Upper lobe of left lung (tissue), 6 donors: ENCODE results near the gene NDUFB10. TPM values are rescaled to one million over a fixed set of nuclear protein-coding genes. Genes with fewer than 3 reads are reported as not detected.

Experiments used
- ATAC-seq, 2 donors: fragments of 200-7000 bp; cut with Tn5 transposase; one replicate each; pipeline ENCODE4 v1.9.1; 2022; ENCODE audit warnings: mild to moderate bottlenecking in 2 of 2, moderate library complexity in 2 of 2; ENCODE audit not compliant: low FRiP score in 2 of 2
- DNase-seq, 2 donors: peaks; one replicate each; pipeline ENCODE4 v3.0.0-alpha.2; 2019 to 2020
- H3K27ac ChIP-seq, 4 donors: fragments of 200-600 bp; sonication (generic); one replicate each; pipeline ENCODE4 v1.5.1; 2016 to 2019
- H3K27me3 ChIP-seq, 4 donors: fragments of 200-600 bp; sonication (generic); one replicate each; pipeline ENCODE4 v1.5.1; 2017 to 2019
- H3K36me3 ChIP-seq, 4 donors: fragments of 200-600 bp; sonication (generic); one replicate each; pipeline ENCODE4 v1.5.1; 2016 to 2019
- H3K4me1 ChIP-seq, 4 donors: fragments of 200-600 bp; sonication (generic); one replicate each; pipeline ENCODE4 v1.5.1; 2018 to 2019
- H3K4me3 ChIP-seq, 4 donors: fragments of 200-600 bp; sonication (generic); one replicate each; pipeline ENCODE4 v1.5.1; 2017 to 2019; ENCODE audit warnings: mild to moderate bottlenecking in 2 of 4, moderate library complexity in 1 of 4
- H3K9me3 ChIP-seq, 4 donors: fragments of 200-600 bp; sonication (generic); one replicate each; pipeline ENCODE4 v1.5.1; 2018 to 2019
- EP300 ChIP-seq, 4 donors: sonication (generic); formaldehyde crosslinking; IDR thresholded peaks; one replicate each; pipeline ENCODE4 v1.5.1; 2017; ENCODE audit warnings: antibody characterized with exemption in 4 of 4, control low read depth in 2 of 4
- POLR2A ChIP-seq, 4 donors: fragments of 450-650 bp; IDR thresholded peaks; one replicate each; pipeline ENCODE4 v1.5.1; 2016 to 2017; ENCODE audit warnings: antibody characterized with exemption in 4 of 4, mild to moderate bottlenecking in 2 of 4
- POLR2AphosphoS5 ChIP-seq, 2 donors: sonication (generic); formaldehyde crosslinking; IDR thresholded peaks; one replicate each; pipeline ENCODE4 v1.5.1; 2017; ENCODE audit warnings: antibody characterized with exemption in 2 of 2
- WGBS, 2 donors: methylation state at CpG; one replicate each; pipeline ENCODE4 v1.1.5; 2017 to 2018; 5-methylcytosine and 5-hydroxymethylcytosine counted together
- total RNA-seq, 6 donors: library from RNA; depleted of rRNA in 4 of 6; stranded (reverse); fragments of >200 nt in 4 of 6; gene quantifications; one replicate each; pipeline versions ENCODE4 v1.1.0 to v1.2.1, GENCODE V29; 2016 to 2021
- TF ChIP-seq, protein P1 (sequence below), 6 experiments: fragments of 450-650 bp in 4 of 6; fragments of 200-600 bp in 2 of 6; sonication (generic) in 2 of 6; IDR thresholded peaks; one replicate each; pipeline ENCODE4 v1.5.1; 2016 to 2019; ENCODE audit warnings: antibody characterized with exemption in 6 of 6
- donor health status: DM: no; HTN: no; CAD: no; lungs with moderate emphysema.
- donor health status: DM: no; HTN: yes; CAD: no; lungs with severe emphysema.

Gene NDUFB10
- total RNA-seq, 6 donors from 2014 or later: 76.5 to 245 (median 107) TPM

DNA sequence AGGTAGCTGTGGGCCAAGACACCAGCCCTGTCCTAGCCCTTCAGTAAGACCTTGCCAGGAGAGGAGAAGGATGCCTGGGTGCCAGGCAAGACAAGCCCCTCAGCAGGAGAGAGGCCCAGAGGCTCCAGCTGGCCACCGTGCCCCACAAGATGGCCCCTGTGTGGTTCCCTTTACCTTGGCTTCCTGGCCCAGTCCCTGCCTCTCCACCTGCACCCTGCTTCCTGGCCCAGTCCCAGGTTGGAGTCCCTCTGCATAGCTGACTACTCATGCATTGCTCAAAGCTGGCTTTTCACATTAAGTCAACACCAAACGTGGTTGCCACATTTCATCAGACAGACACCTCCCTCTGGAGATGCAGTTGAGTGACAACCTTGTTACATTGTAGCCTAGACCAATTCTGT is 34.4 kb downstream of the NDUFB10 start:
- ATAC-seq (no peak), DNase-seq (peak; percentile 55 to 57)
- WGBS, 2 donors: 57 to 63% methylated on average over 2 of the region's 2 CpGs
- peaks cover 0 to 30% (median 21%) of the 10 kb centered on the region in 4 donors for H3K27me3 ChIP-seq
- TF ChIP-seq, protein P1, sequence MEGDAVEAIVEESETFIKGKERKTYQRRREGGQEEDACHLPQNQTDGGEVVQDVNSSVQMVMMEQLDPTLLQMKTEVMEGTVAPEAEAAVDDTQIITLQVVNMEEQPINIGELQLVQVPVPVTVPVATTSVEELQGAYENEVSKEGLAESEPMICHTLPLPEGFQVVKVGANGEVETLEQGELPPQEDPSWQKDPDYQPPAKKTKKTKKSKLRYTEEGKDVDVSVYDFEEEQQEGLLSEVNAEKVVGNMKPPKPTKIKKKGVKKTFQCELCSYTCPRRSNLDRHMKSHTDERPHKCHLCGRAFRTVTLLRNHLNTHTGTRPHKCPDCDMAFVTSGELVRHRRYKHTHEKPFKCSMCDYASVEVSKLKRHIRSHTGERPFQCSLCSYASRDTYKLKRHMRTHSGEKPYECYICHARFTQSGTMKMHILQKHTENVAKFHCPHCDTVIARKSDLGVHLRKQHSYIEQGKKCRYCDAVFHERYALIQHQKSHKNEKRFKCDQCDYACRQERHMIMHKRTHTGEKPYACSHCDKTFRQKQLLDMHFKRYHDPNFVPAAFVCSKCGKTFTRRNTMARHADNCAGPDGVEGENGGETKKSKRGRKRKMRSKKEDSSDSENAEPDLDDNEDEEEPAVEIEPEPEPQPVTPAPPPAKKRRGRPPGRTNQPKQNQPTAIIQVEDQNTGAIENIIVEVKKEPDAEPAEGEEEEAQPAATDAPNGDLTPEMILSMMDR (IDR thresholded peaks at IDR 0.05): no peak
- TF ChIP-seq EP300 (IDR thresholded peaks at IDR 0.05): no peak
- no peak for TF ChIP-seq POLR2A (IDR thresholded peaks at IDR 0.05)
- TF ChIP-seq POLR2AphosphoS5 (IDR thresholded peaks at IDR 0.05): no peak
- no peak overlapping the region for H3K4me3 ChIP-seq
- H3K36me3 ChIP-seq: peaks cover 6 to 22% (median 14%) of the 10 kb centered on the region in 4 donors
- peaks cover 26 to 42% (median 29%) of the 10 kb centered on the region in 4 donors for H3K4me1 ChIP-seq
- H3K27ac ChIP-seq: no peak overlapping the region
- peaks cover 0 to 8% (median 2%) of the 10 kb centered on the region in 4 donors for H3K9me3 ChIP-seq

- peak in 1 of 2 donors; percentile 40 for ATAC-seq
- H3K27me3 ChIP-seq: no peaks in the 10 kb centered on the region
- DNase-seq: peak in 1 of 2 donors; percentile 78
- WGBS, 2 donors: 90 to 91% methylated on average over 22 to 26 of the region's 26 CpGs
- TF ChIP-seq POLR2AphosphoS5 (IDR thresholded peaks at IDR 0.05): no peak
- no peak for TF ChIP-seq POLR2A (IDR thresholded peaks at IDR 0.05)
- TF ChIP-seq EP300 (IDR thresholded peaks at IDR 0.05): no peak
- TF ChIP-seq, protein P1 (IDR thresholded peaks at IDR 0.05): no peak
- H3K36me3 ChIP-seq: peaks cover 27 to 62% (median 53%) of the 10 kb centered on the region in 4 donors
- H3K4me3 ChIP-seq: no peak overlapping the region
- H3K27ac ChIP-seq: peak overlapping the region in 1 of 4 donors; percentile 48
- peaks cover 0 to 2% (median under 1%) of the 10 kb centered on the region in 4 donors for H3K4me1 ChIP-seq
- peaks cover 0 to under 1% (median 0%) of the 10 kb centered on the region in 4 donors for H3K9me3 ChIP-seq
Observed at GRCh38 chr16:1997494-1998359, 38.4 kb downstream of the NDUFB10 start.

DNA sequence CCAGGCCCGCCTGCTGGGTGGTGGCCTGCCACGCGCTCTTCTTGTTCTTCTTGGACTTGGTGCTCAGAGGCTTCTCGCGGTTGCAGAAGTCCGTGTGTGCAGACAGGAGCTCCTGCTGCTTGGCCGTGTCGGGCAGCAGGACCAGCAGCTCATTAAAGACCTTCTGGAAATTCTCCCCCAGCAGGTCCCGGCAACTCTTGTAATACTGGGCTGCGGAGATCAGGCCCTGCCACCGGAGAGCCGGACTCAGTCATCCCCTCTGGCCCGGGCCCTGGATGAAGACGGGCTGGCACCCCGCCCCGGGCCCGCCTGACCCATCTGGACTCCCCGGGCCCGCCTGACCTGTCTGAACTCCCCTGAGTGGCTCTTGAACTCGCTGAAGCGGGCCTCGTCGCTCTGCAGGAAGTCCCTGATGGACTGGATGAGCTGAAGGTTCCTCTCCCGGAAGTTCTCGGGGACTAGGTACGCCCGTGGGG is 39.1 kb downstream of the NDUFB10 start:
- ATAC-seq: no peak
- WGBS, 2 donors: 93 to 100% methylated on average over 2 to 26 of the region's 27 CpGs
- Histone ChIP-seq H3K4me1 (peaks cover 0 to 1% (median under 1%) of the 10 kb centered on the region in 4 donors), H3K4me3 (no peak overlapping the region), H3K9me3 (no peaks in the 10 kb centered on the region), H3K27ac (peak overlapping the region in 1 of 4 donors; percentile 48), H3K27me3 (no peaks in the 10 kb centered on the region), H3K36me3 (peaks cover 30 to 68% (median 59%) of the 10 kb centered on the region in 4 donors)
- DNase-seq: peak in 1 of 2 donors; percentile 81
- TF ChIP-seq, protein P1 (IDR thresholded peaks at IDR 0.05): no peak
- TF ChIP-seq EP300 (IDR thresholded peaks at IDR 0.05) (no peak), POLR2AphosphoS5 (IDR thresholded peaks at IDR 0.05) (no peak), POLR2A (IDR thresholded peaks at IDR 0.05) (no peak)

- Histone ChIP-seq H3K4me3 (no peak overlapping the region), H3K9me3 (no peaks in the 10 kb centered on the region), H3K4me1 (peaks cover 6 to 9% (median 8%) of the 10 kb centered on the region in 4 donors), H3K36me3 (peaks cover 30 to 70% (median 59%) of the 10 kb centered on the region in 4 donors), H3K27me3 (no peaks in the 10 kb centered on the region), H3K27ac (peak overlapping the region in 1 of 4 donors; percentile 48)
- 91 to 93% methylated on average over 18 to 34 of the region's 39 CpGs for WGBS, 2 donors
- ATAC-seq: no peak
- TF ChIP-seq EP300 (IDR thresholded peaks at IDR 0.05): no peak
- no peak for TF ChIP-seq POLR2A (IDR thresholded peaks at IDR 0.05)
- TF ChIP-seq, protein P1 (IDR thresholded peaks at IDR 0.05): no peak
- TF ChIP-seq POLR2AphosphoS5 (IDR thresholded peaks at IDR 0.05): no peak
- DNase-seq: peak in 1 of 2 donors; percentile 78
Observed at GRCh38 chr16:1998852-1999801, 39.8 kb downstream of the NDUFB10 start.
